ENCODE results near the gene CTBS. TPM values are rescaled to one million over a fixed set of nuclear protein-coding genes. Genes with fewer than 3 reads are reported as not detected.
A peak's percentile ranks its signal among the peaks of the same experiment; 100 is the strongest.
"Not testable (repeated sequence)": the region's sequence is repeated elsewhere in the genome, so short reads cannot be mapped to it uniquely, and the experiment has no call there.

The CTBS gene
- total RNA-seq, 1 donor from 2014 or later, result 5.0 TPM

- DNase-seq (no peak), ATAC-seq (ENCODE audit: poor library complexity) (no peak)
- intact Hi-C loops (cut with DNase I), result no loop called here
Observed at GRCh38 chr1:84597011-84597410, 22.8 kb upstream of the CTBS start.

- intact Hi-C loops (cut with DNase I); ATAC-seq (ENCODE audit: poor library complexity); DNase-seq: not testable (repeated sequence)
Observed at GRCh38 chr1:84594959-84595358, 20.7 kb upstream of the CTBS start.

DNA sequence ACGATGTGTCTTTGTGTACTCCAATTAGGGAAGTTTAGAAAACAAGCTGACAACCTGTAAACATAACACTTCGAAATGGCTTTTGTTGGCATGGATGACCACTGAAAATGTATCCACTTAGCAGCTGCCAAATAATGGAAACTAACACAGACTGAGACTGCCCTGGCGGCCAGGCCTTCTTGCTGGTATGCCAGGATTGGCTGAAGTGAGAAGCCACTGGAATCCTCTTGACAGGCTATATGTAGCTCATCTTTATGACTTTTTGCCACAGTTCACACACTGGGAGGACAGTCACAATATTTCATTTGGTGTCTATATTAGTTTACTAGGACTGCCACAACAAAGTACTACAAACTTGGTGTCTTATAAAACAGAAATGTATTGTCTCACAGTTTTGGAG is 12.9 kb upstream of the CTBS start:
- intact Hi-C loops (cut with DNase I), result no loop called here
- DNase-seq (no peak), ATAC-seq (ENCODE audit: poor library complexity) (no peak)

GRCh38 chr1:84585803-84586202 is 11.6 kb upstream of the CTBS start:
- DNase-seq, result no peak
- intact Hi-C loops (cut with DNase I), result no loop called here
- no peak for ATAC-seq (ENCODE audit: poor library complexity)

DNA sequence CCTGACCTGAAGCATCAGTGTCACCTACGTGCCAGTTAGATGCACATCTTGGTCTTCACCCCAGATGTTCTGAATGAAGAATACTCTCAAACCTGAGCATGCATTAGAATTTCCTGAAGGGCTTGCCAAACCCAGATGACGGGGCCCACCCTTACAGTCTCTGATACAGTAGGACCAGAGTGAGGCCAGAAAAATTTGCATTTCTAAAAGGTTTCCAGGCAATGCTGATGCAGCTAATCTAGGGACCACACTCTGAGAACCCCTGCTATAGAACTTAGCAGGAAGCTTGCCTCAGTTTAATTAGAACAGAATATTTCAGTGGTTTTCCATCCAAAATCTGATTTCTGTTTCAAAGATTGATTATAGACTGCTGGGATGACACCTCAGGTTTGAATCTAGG is 9.9 kb upstream of the CTBS start:
- DNase-seq (no peak), ATAC-seq (ENCODE audit: poor library complexity) (no peak)
- intact Hi-C loops (cut with DNase I), result no loop called here

DNA sequence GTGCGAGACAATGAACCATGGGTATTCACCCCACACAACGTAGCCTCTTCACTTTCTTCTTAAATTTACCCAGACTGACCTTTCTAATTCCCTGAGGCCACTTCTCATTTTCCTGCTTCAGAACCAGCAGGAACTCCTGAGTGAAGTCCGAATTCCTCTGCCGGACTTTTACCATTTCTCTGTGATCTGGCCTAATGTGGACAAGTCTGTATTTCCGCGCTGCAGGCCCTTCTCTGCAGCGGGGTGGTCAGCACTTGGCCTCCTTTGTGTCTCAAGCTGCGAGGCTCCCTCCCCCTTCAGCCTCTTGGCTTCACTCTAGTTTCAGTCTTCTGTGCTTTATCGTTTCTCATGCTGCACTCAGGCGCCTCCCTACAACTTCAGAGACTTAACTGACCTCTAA is 9.4 kb upstream of the CTBS start:
- DNase-seq (no peak), ATAC-seq (ENCODE audit: poor library complexity) (peak; percentile 18)
- intact Hi-C loops (cut with DNase I), result no loop called here

DNA sequence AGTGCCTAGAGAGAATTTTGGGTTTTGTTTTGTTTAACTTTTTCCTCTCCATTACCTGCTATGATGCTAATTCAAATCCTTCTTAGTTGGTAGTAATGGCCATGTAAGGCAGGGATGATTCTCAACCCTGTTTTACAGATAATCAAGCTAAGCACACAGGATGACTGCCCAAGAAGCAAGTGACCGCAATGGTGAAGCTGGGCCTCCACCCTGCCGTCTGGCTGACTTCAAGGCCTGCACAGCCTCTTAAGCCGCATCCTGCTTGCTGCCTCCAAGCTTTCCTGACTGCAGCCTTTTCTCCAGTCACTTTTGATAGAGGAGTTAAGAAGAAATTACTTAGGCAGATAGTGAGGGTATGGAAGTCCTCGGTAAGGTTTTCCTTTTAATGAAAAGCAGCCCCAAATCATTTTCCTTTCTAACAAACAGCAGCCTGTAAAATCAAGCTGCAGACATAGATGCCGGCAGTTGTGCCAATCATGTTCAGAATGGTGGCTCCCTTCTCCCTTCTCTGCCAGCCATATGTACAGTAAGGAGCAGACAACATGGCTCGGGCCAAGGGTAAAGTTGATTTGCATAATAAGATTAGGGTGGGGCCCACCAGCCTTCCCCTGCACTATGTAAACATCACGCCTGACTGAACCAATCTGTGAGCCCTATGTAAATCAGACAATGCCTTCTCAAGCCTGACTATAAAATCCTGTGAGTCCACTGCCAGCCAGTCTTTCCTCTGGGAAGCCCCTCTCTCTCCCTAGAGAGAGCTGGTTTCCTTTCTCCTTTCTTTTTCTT is 8.8 kb upstream of the CTBS start:
- no peak for ATAC-seq (ENCODE audit: poor library complexity)
- intact Hi-C loops (cut with DNase I), result no loop called here
- DNase-seq, result no peak

DNA sequence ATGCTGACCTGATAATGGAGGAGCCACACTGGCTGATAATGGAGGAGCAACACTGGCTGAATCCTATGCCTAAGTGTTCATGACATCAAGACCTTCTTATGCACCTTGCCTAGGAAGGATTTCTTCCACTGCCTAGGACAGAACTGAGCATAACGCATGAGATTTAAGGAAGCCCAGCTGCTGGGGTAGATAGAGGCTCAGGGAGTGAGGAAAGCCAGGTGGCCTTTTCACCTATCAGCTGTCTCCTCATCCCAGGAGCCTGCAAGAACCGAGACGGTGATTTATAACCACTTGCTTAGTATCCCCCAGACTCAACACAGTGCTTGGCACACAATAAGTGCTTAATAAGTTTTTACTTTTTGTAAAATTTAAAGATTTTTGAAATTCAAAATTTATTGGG is 7.4 kb upstream of the CTBS start:
- DNase-seq (no peak), ATAC-seq (ENCODE audit: poor library complexity) (no peak)
- intact Hi-C loops (cut with DNase I), result no loop called here

DNA sequence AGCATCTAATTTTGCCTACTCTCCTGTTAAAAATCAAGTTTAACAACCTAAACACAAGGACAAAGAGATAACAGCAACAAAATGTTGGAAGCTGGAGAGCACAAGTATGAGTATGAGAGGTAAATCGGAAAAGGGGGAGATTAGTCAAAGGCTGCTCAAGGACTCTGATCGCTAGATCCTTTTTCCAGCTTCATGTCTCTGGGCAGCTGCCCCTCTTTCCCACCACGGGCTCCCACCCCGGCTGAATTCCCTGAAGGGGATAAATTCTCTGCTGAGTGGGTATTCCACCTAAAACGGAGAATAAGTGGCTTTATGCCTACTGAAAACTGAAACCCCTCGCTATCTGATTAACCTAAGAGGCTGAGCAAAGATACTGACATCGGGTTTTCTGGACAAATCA is 696 bp upstream of the CTBS start:
- intact Hi-C loops (cut with DNase I), result loop anchor here (5.0 kb wide), 1 partner anchor 68 kb away; the partner anchor contains the start of genes GNG5 and SPATA1
- ATAC-seq (ENCODE audit: poor library complexity), result no peak
- no peak for DNase-seq

DNA sequence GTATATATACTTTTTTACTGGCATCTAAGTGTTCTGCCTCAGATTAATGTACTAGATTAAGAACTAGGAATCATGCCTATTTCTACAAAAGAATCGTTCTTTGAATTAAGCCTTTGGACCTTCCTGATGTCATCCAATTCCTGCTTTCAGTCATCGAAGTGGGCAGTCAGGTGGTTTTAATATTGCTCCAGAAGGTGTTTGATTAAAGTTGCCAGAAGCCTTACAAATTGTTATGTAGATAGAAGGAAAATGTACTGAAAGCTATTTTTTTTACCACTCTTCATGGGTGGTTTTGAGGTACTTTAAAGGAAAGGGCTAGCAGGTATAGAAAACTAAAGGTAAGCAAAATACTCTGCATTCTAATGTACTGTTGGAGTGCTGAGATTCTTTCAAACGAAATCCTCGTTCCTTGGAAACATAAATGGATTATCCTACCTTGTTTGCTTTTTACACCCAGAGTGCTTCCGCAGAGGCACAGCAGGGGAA is 716 bp downstream of the CTBS start:
- ATAC-seq (ENCODE audit: poor library complexity), result no peak
- intact Hi-C loops (cut with DNase I), result loop anchor here (5.0 kb wide), 1 partner anchor 66 kb away; the partner anchor contains the start of genes GNG5 and SPATA1
- DNase-seq, result no peak

DNA sequence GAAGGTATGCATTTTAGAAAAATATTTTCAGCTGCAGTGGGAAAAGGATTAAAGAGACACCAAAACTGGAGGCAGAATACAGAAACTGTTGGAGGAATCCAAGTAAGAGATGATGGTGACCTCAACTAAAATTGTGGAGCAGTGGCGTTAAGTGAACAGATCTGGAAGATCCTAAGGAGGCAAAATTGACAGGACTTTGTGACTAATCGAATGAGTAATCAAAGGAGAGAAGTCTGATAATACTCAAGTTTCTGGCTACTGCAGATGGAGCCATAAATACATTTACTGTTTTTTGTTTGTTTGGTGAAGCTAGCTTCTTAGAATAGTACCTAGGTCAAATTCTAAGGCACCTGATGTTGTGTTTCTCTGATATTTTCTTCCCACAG is 3.1 kb downstream of the CTBS start:
- no peak for DNase-seq
- intact Hi-C loops (cut with DNase I), result loop anchor here (5.0 kb wide), 1 partner anchor 64 kb away; the partner anchor contains the start of genes GNG5 and SPATA1
- ATAC-seq (ENCODE audit: poor library complexity), result no peak

- intact Hi-C loops (cut with DNase I), result loop anchor here (5.0 kb wide), 1 partner anchor 63 kb away; the partner anchor contains the start of genes GNG5 and SPATA1
- no peak for ATAC-seq (ENCODE audit: poor library complexity)
- no peak for DNase-seq
Observed at GRCh38 chr1:84570436-84571149, 3.6 kb downstream of the CTBS start.

GRCh38 chr1:84569216-84569615 is 5.0 kb downstream of the CTBS start:
- intact Hi-C loops (cut with DNase I), result no loop called here
- DNase-seq (no peak), ATAC-seq (ENCODE audit: poor library complexity) (no peak)

DNA sequence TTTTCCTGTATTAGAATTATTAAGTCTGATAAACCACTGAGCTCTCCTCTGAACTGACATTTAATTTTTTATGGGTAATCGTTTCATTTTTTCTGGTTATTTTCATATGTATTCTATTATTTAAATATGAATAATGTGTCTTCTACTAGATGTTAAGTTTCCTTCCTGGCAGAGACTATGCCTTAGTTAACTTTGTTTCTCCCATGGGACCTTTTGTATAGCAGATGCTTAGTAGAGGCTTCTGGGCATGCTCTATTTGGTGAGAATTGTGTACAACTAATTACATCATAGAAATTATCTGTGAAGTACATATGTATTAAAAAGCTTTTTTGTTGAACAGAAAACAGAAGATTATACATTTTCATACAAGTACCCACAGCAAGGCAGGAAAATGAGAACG is 23.4 kb downstream of the CTBS start:
- DNase-seq (no peak), ATAC-seq (ENCODE audit: poor library complexity) (no peak)
- intact Hi-C loops (cut with DNase I), result no loop called here

DNA sequence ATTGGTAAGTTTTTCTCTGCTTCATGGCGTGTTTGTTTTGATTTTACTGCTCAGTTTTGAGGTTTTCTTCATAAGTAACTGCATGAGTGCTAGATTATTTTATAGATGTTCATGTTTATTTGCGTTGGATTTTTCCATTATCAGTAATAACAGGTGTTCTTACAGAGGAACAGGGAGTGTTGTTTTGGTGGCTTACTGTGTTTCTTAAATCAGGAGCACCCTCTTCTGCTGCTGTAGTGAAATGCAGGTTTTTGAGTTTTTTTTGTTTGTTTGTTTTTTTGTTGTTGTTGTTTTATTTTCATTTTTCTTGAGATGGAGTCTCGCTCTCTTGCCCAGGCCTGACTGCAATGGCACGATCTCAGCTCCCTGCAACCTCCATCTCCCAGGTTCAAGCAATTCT is 32.6 kb downstream of the CTBS start:
- intact Hi-C loops (cut with DNase I), result no loop called here
- ATAC-seq (ENCODE audit: poor library complexity) (no peak), DNase-seq (no peak)

- ATAC-seq (ENCODE audit: poor library complexity) (no peak), DNase-seq (no peak)
- intact Hi-C loops (cut with DNase I), result no loop called here
Observed at GRCh38 chr1:84540759-84541158, 33.5 kb downstream of the CTBS start.

GRCh38 chr1:84539972-84540371 is 34.3 kb downstream of the CTBS start:
- intact Hi-C loops (cut with DNase I), result no loop called here
- DNase-seq (no peak), ATAC-seq (ENCODE audit: poor library complexity) (no peak)

DNA sequence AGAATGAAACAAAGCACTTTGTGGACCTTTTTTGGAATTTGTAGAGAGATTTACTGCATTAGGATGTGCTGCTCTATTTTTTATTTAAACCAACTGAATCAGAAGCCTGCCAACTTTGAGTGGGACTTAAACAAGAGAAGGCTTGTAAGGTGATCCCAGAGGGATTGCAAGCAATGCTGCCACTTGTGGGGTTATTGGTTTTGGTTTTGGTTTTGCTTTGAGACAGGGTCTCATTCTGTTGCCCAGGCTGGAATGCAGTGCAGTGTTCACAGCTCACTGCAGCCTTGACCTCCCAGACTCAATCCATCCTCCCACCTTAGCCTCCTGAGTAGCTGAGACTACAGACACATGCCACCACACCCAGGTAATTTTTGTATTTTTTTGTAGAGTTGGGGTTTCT is 35.6 kb downstream of the CTBS start:
- intact Hi-C loops (cut with DNase I), result no loop called here
- no peak for ATAC-seq (ENCODE audit: poor library complexity)
- DNase-seq, result no peak

DNA sequence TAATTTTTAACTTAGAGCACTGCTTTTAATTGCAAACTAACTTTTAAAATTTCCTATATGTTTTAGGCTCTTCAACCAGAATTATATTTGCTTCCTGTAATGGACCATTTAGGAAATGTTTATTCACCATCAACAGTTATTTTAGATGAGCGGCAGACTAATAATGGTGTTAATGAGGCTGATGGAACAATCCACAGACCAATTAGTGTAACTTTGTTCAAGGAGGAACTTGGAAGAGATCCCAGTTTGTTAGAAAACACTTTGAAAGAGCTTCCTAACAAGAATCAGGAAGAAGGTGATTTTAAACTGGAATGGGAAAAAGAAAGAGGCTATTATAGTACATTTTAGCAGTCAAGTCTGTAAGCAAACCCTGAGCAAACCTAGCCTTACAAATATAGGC is 48.5 kb downstream of the CTBS start:
- DNase-seq (no peak), ATAC-seq (ENCODE audit: poor library complexity) (no peak)
- intact Hi-C loops (cut with DNase I), result no loop called here

GRCh38 chr1:84524590-84524989 is 49.6 kb downstream of the CTBS start:
- ATAC-seq (ENCODE audit: poor library complexity), result no peak
- no peak for DNase-seq
- intact Hi-C loops (cut with DNase I), result no loop called here

Measured in Right ventricle myocardium superior (tissue), 1 donor.